Adrenal gland (tissue), 5 donors: Measurements from ENCODE around the gene LRRC56.

Experiments
- CTCF ChIP-seq, 6 experiments: fragments of 450-650 bp in 4 of 6; fragments of 200-600 bp in 2 of 6; sonication (generic) in 1 of 6; IDR thresholded peaks; 1 replicate in 5 of 6; 2 replicates in 1 of 6; pipeline versions ENCODE4 v1.5.1 to v1.8.0; 2016 to 2021; ENCODE audit warnings: antibody characterized with exemption in 6 of 6, mild to moderate bottlenecking in 2 of 6, moderate library complexity in 1 of 6
- POLR2A ChIP-seq, 2 donors: fragments of 450-650 bp; IDR thresholded peaks; one replicate each; pipeline ENCODE4 v1.6.1; 2017; ENCODE audit warnings: antibody characterized with exemption in 2 of 2, mild to moderate bottlenecking in 2 of 2, moderate library complexity in 1 of 2
- donor health status: DM: no; HTN: no; CAD: no.

- no peak for TF ChIP-seq CTCF (IDR thresholded peaks at IDR 0.05)
- TF ChIP-seq POLR2A (IDR thresholded peaks at IDR 0.05): no peak
These were observed 6.1 kb upstream of the LRRC56 start for GRCh38 chr11:530960-531831.
